Suppressor macrophage treated with lipopolysaccharide for 4 hours (primary cell): ENCODE data around the gene REN.

Source experiments
- DNase-seq: peaks from one replicate; pipeline ENCODE4 v3.0.0-alpha.2; 2020

REN gene

GRCh38 chr1:204190212-204191211 lies 24.4 kb upstream of the REN start:
- DNase-seq = peak; percentile 74

GRCh38 chr1:204188959-204189639 lies 23.0 kb upstream of the REN start:
- no peak for DNase-seq

GRCh38 chr1:204186597-204186996 lies 20.5 kb upstream of the REN start:
- DNase-seq = no peak

GRCh38 chr1:204181116-204181515 lies 15.0 kb upstream of the REN start:
- no peak for DNase-seq

GRCh38 chr1:204180133-204180532 lies 14.0 kb upstream of the REN start:
- DNase-seq = no peak

GRCh38 chr1:204178487-204179281 lies 12.5 kb upstream of the REN start:
- no peak for DNase-seq

- peak; percentile 15 for DNase-seq
Observed at GRCh38 chr1:204177133-204177532, 11.0 kb upstream of the REN start.

GRCh38 chr1:204176049-204176448 lies 9.9 kb upstream of the REN start:
- DNase-seq = no peak

GRCh38 chr1:204174958-204175357 lies 8.8 kb upstream of the REN start:
- DNase-seq = no peak

GRCh38 chr1:204172404-204173029 lies 6.4 kb upstream of the REN start:
- no peak for DNase-seq

GRCh38 chr1:204171751-204172178 lies 5.6 kb upstream of the REN start:
- DNase-seq = peak; percentile 48

GRCh38 chr1:204170494-204171155 lies 4.5 kb upstream of the REN start:
- no peak for DNase-seq

GRCh38 chr1:204169858-204170257 lies 3.7 kb upstream of the REN start:
- no peak for DNase-seq

- no peak for DNase-seq
Observed at GRCh38 chr1:204167730-204168129, 1.6 kb upstream of the REN start.

GRCh38 chr1:204162494-204163074 lies 3.6 kb downstream of the REN start:
- DNase-seq = peak; percentile 83

GRCh38 chr1:204161609-204162493 lies 4.3 kb downstream of the REN start:
- DNase-seq = no peak

- DNase-seq = no peak
Observed at GRCh38 chr1:204157962-204158361, 8.2 kb downstream of the REN start.

- DNase-seq = no peak
Observed at GRCh38 chr1:204155881-204156280, 10.3 kb downstream of the REN start.

- DNase-seq = no peak
Observed at GRCh38 chr1:204154568-204155255, 11.4 kb downstream of the REN start.

- no peak for DNase-seq
Observed at GRCh38 chr1:204153667-204154066, 12.5 kb downstream of the REN start.
